ENCODE results near the gene SMIM33. TPM values are rescaled to one million over a fixed set of nuclear protein-coding genes. Genes with fewer than 3 reads are reported as not detected.

Gene SMIM33
- total RNA-seq, 1 experiment from 2014 or later, result not detected

DNA sequence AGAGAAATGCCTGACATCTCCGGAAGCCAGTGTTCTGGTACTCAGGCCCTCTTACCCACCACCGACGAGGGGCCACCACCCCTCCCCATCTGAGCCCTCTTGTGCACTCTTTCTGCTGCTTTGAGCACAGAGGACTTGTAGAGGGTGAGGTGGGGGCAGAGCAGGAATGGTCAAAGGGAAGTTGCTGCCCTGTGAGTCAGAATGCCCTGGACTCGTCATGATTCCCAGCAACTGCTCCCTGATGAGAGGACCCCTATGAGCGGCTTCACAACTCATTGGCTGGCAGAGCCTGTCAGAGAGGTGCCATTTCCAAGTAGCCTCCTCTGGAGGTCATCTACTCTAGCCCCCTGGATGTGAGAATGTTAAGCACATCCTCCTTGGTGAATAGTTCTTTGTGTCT is 9.1 kb upstream of the SMIM33 start:
- Mint-ChIP-seq H3K27me3 (ENCODE audit: low read depth) (no peaks in the 10 kb centered on the region), H3K4me3 (no peak overlapping the region), H3K9me3 (no peaks in the 10 kb centered on the region), H3K4me1 (peaks cover 41% of the 10 kb centered on the region), H3K27ac (no peak overlapping the region), H3K36me3 (no peaks in the 10 kb centered on the region)
- CTCF ChIA-PET, result interaction anchor here (1.1 to 1.5 kb wide), 3 partner anchors 22 to 51 kb away, joined by 3 to 6 read pairs (median 4); partner anchors contain the start of gene DNAJC18
- ATAC-seq (no peak), DNase-seq (ENCODE audit: low spot score) (no peak)
- POLR2A ChIA-PET, result no interaction called here
- TF ChIP-seq ZNF263 (CRISPR knock-in tag; IDR thresholded peaks at IDR 0.05; ENCODE audit: low read depth), result no peak
- TF ChIP-seq ELF4 (CRISPR knock-in tag; IDR thresholded peaks at IDR 0.05; ENCODE audit: low read depth), result no peak
- TF ChIP-seq, protein P1, sequence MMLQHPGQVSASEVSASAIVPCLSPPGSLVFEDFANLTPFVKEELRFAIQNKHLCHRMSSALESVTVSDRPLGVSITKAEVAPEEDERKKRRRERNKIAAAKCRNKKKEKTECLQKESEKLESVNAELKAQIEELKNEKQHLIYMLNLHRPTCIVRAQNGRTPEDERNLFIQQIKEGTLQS (CRISPR knock-in tag; conservative IDR thresholded peaks at IDR 0.05), result no peak
- no peak for TF ChIP-seq NFATC4 (CRISPR knock-in tag; IDR thresholded peaks at IDR 0.05)
- no peak for TF ChIP-seq ATF1 (CRISPR knock-in tag; IDR thresholded peaks at IDR 0.05)

DNA sequence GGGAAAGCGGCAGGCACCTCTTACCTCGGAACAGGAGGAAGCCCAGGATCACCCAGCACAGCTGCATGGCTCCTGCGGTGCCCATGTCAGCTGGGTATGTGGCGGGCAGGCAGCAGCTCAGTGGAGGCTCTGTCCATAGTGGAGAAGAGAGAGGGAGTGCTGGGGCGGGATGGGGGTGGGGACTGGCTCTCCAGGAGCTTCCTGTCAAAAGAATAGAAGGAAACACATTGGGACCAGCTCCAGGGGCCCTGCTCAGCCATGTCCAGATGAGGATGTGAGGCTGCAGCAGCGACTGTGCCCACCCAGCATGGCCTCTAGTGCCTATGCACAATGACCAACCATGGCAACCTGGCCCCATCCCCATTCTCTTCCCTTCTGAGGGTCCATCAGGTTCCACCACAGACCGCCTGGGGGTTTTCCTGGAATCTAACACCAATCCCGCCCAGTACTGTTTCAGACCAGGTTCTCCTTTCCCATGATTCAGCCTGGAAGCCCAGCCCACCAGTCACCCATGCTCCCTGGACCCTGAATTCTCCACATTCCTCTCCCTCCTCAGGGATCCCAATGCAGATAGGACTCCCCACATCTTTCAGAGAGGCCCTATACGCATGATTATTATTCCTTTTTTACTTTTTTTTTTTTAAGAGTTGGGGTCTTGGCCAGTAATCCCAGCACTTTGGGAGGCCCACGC is 8.1 kb upstream of the SMIM33 start, which contains the start of gene ECSCR:
Gene ECSCR, minus strand, starts transcription at position 158 of the 691 bp plus-strand sequence. Its CDS starts 73 bp downstream, at position 85.
- Mint-ChIP-seq H3K27ac (no peak within 1 kb of the TSS), H3K4me3 (no peak within 1 kb of the TSS), H3K27me3 (ENCODE audit: low read depth) (no peaks in the 10 kb centered on the region), H3K4me1 (peaks cover 41% of the 10 kb centered on the region), H3K36me3 (no peaks in the 10 kb centered on the region), H3K9me3 (no peaks in the 10 kb centered on the region)
- ChIA-PET POLR2A (interaction anchor here (0.5 to 0.6 kb wide), 2 partner anchors 17 to 1855 kb away, joined by 3 read pairs; no protein-coding TSS in a partner anchor), CTCF (interaction anchor here (0.5 to 1.4 kb wide), 4 partner anchors 10 to 50 kb away, joined by 3 to 6 read pairs (median 4); partner anchors contain the start of gene DNAJC18)
- no peak for TF ChIP-seq ZNF138 (CRISPR knock-in tag; conservative IDR thresholded peaks at IDR 0.05)
- TF ChIP-seq, protein P2, sequence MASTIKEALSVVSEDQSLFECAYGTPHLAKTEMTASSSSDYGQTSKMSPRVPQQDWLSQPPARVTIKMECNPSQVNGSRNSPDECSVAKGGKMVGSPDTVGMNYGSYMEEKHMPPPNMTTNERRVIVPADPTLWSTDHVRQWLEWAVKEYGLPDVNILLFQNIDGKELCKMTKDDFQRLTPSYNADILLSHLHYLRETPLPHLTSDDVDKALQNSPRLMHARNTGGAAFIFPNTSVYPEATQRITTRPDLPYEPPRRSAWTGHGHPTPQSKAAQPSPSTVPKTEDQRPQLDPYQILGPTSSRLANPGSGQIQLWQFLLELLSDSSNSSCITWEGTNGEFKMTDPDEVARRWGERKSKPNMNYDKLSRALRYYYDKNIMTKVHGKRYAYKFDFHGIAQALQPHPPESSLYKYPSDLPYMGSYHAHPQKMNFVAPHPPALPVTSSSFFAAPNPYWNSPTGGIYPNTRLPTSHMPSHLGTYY (CRISPR knock-in tag; IDR thresholded peaks at IDR 0.05), result no peak
- TF ChIP-seq ZNF232 (CRISPR knock-in tag; IDR thresholded peaks at IDR 0.05), result no peak
- no peak for TF ChIP-seq ZNF671 (CRISPR knock-in tag; IDR thresholded peaks at IDR 0.05)
- TF ChIP-seq ZNF317 (CRISPR knock-in tag; IDR thresholded peaks at IDR 0.05; ENCODE audit: borderline replicate concordance, low read depth), result no peak
- DNase-seq (ENCODE audit: low spot score), result no peak
- ATAC-seq, result peak; percentile 66

DNA sequence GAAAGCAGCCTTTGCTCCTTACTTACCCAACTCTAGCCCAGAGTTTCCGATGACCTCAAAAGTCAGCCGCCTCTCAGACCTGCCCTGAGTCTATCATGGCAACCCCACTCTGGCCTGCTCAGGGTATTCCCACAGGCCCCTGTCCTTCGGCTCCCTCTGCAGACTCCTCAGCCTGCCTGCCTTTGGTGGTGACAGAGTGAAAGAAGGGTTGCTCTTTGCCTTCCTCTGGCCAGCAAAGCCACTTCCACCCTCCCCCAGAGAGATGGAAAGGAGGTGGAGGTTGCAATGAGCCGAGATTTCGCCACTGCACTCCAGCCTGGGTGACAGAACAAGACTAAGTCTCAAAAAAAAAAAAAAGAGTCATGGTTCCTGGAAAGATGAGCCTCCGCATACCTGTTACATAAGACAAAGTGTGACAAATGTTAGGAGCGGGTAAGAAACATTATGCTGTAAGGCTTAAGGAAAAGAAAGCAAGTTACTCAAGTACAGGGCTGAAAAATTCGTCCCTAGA is 2.3 kb upstream of the SMIM33 start:
- Mint-ChIP-seq H3K36me3 (no peaks in the 10 kb centered on the region), H3K9me3 (no peaks in the 10 kb centered on the region), H3K27ac (peak overlapping the region; percentile 36; the same call in 1 of the 2 replicates), H3K4me1 (peaks cover 27% of the 10 kb centered on the region), H3K4me3 (no peak overlapping the region), H3K27me3 (ENCODE audit: low read depth) (peaks cover 4% of the 10 kb centered on the region; the same call in 1 of the 2 replicates)
- ChIA-PET CTCF (interaction anchor here (1.0 kb wide), 1 partner anchor 46 kb away, joined by 3 read pairs; no protein-coding TSS in a partner anchor), POLR2A (no interaction called here)
- DNase-seq (ENCODE audit: low spot score) (peak; percentile 45), ATAC-seq (peak; percentile 72)
- TF ChIP-seq TEAD4 (CRISPR knock-in tag; IDR thresholded peaks at IDR 0.05) (no peak), CBFB (CRISPR knock-in tag; IDR thresholded peaks at IDR 0.05; ENCODE audit: low read depth) (no peak), KAT7 (CRISPR knock-in tag; IDR thresholded peaks at IDR 0.05; ENCODE audit: borderline replicate concordance) (no peak), ZNF317 (CRISPR knock-in tag; IDR thresholded peaks at IDR 0.05; ENCODE audit: borderline replicate concordance, low read depth) (no peak)
- TF ChIP-seq, protein P3, sequence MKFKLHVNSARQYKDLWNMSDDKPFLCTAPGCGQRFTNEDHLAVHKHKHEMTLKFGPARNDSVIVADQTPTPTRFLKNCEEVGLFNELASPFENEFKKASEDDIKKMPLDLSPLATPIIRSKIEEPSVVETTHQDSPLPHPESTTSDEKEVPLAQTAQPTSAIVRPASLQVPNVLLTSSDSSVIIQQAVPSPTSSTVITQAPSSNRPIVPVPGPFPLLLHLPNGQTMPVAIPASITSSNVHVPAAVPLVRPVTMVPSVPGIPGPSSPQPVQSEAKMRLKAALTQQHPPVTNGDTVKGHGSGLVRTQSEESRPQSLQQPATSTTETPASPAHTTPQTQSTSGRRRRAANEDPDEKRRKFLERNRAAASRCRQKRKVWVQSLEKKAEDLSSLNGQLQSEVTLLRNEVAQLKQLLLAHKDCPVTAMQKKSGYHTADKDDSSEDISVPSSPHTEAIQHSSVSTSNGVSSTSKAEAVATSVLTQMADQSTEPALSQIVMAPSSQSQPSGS (CRISPR knock-in tag; IDR thresholded peaks at IDR 0.05; ENCODE audit: borderline replicate concordance, low read depth), result no peak
